OCI-LY3 (cell line): ENCODE data around the gene MCU.

Source experiments
- CTCF ChIP-seq: fragments of 200-600, 300-600 bp; sonication (generic); IDR thresholded peaks from 2 replicates; pipeline ENCODE4 v1.5.1; 2014; ENCODE audit warnings: antibody characterized with exemption, low read length, low read depth
- EZH2phosphoT487 ChIP-seq: fragments of 200-600 bp; shearing (Covaris generic); IDR thresholded peaks from 2 replicates; pipeline ENCODE4 v1.6.1; 2018; ENCODE audit warnings: antibody characterized with exemption, mixed run types, low read depth

DNA sequence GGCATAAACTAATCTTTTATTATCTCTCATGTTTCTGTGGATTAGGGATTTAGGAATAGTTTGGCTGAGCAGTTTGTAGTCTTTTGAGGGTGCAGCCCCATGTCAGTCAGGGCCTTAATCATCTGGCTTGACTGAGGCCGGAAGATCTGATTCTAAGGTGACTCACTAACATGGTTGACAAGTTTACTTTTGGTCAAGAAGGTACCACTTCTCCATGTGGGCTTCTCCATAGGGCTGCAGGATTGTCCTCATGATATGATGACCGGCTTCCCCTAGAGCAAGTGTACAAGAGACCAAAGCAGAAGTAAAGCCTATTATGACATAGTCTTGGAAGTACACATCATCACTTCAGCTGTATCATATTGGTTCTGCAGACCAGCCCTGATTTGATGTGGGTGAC lies 155.7 kb downstream of the MCU start:
- TF ChIP-seq CTCF: no peak
- no peak for TF ChIP-seq EZH2phosphoT487
